SK-N-MC (cell line): Measurements from ENCODE around the gene NFATC1.
"Not testable (repeated sequence)": the region's sequence is repeated elsewhere in the genome, so short reads cannot be mapped to it uniquely, and the experiment has no call there.

Source experiments
- DNase-seq: peaks from one replicate; pipeline ENCODE4 v3.0.0-alpha.2; 2011; ENCODE audit warnings: low read depth, low spot score
- H3K27ac ChIP-seq: fragments of 200-600 bp; sonication (generic); 2 replicates; pipeline ENCODE4 v1.5.1; 2016; ENCODE audit warnings: mixed run types
- H3K36me3 ChIP-seq: fragments of 200-600 bp; sonication (generic); 2 replicates; pipeline ENCODE4 v1.6.1; 2017; ENCODE audit warnings: antibody characterized with exemption, low read length, mixed read lengths; ENCODE audit not compliant: insufficient read depth
- H3K4me3 ChIP-seq: fragments of 200-600 bp; sonication (generic); 2 replicates; pipeline ENCODE4 v1.5.1; 2016
- H3K9ac ChIP-seq: fragments of 200-600 bp; sonication (generic); 2 replicates; pipeline ENCODE4 v1.8.0; 2017; ENCODE audit warnings: mixed run types, mixed read lengths; ENCODE audit not compliant: insufficient read length
- H3K9me3 ChIP-seq: fragments of 200-600 bp; sonication (generic); 2 replicates; pipeline ENCODE4 v1.6.1; 2017; ENCODE audit warnings: low read depth, mild to moderate bottlenecking, antibody characterized with exemption, low read length, moderate library complexity, mixed read lengths
- EZH2 ChIP-seq: fragments of 200-600 bp; sonication (generic); IDR thresholded peaks from one replicate; pipeline ENCODE4 v1.6.1; 2017; ENCODE audit warnings: antibody characterized with exemption
- FOXP2 ChIP-seq: optimal IDR thresholded peaks from 2 replicates; pipeline ENCODE3; 2011; ENCODE audit warnings: mild to moderate bottlenecking, moderate library complexity; ENCODE audit not compliant: insufficient read depth; ENCODE audit errors: extremely low read length, control extremely low read depth
- POLR2AphosphoS5 ChIP-seq: IDR thresholded peaks from 2 replicates; pipeline ENCODE4 v1.6.1; 2012; ENCODE audit warnings: mild to moderate bottlenecking, low read depth, low read length, borderline replicate concordance

The NFATC1 gene

GRCh38 chr18:79480171-79481045, 84.7 kb downstream of the NFATC1 start:
- TF ChIP-seq FOXP2 (no peak), EZH2 (no peak), POLR2AphosphoS5 (no peak)
- Histone ChIP-seq H3K9me3 (no peaks in the 10 kb centered on the region), H3K9ac (no peak overlapping the region), H3K36me3 (no peaks in the 10 kb centered on the region), H3K4me3 (no peak overlapping the region), H3K27ac (no peak overlapping the region)
- DNase-seq: no peak

DNA sequence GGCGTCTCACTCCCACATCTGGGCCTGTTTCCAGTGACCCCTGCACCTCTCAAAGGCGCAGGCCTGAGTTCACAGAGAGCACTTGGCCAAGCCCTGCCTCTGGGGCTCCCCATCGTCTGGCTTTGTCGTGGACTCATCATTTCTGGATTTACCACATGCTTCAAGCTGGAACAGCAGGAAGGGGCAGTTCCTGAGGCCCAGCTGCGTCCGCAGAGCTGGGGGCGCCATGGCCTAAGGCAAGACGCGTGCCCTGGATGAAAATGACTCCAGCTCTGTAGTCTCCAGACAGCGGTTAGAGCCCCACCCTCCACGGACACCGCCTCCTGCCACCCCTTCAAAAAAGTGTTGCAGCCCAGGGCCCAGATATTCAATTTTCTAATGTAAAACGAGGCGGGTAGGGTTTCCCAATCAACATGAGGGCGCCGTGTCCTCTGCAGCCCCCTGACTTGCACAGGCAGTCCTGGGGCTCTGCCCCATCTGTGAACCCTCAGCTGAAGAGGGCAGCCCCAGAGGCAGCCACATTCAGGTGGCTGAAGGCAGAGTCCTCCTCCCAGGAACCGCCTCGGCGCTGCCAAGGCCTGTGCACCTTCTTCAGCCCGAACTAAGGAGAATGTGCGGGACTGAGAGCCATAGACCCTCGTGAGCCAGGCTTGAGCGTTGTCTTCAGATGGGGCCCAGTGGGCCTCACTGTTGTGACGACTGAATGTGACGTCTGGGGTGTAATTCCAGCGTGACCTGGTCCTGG, 85.5 kb downstream of the NFATC1 start:
- no peak overlapping the region for H3K9ac ChIP-seq
- H3K36me3 ChIP-seq: no peaks in the 10 kb centered on the region
- H3K9me3 ChIP-seq: no peaks in the 10 kb centered on the region
- no peak for DNase-seq
- H3K27ac ChIP-seq: no peak overlapping the region
- TF ChIP-seq EZH2 (no peak), FOXP2 (no peak), POLR2AphosphoS5 (no peak)
- no peak overlapping the region for H3K4me3 ChIP-seq

DNA sequence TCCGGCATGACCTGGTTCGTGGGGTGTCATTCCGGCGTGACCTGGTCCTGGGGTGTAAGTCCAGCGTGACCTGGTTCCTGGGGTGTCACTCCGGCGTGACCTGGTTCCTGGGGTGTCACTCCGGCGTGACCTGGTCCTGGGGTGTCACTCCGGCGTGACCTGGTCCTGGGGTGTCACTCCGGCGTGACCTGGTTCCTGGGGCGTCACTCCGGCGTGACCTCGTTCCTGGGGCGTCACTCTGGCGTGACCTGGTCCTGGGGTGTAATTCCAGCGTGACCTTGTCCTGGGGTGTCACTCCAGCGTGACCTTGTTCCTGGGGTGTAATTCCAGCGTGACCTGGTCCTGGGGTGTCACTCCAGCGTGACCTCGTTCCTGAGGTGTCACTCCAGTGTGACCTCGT, 87.7 kb downstream of the NFATC1 start:
- H3K4me3 ChIP-seq, H3K36me3 ChIP-seq, H3K9ac ChIP-seq, H3K9me3 ChIP-seq, DNase-seq, H3K27ac ChIP-seq: not testable (repeated sequence)

GRCh38 chr18:79483971-79484491, 88.3 kb downstream of the NFATC1 start:
- no peaks in the 10 kb centered on the region for H3K9me3 ChIP-seq
- no peaks in the 10 kb centered on the region; the same call in 1 of the 2 replicates for H3K36me3 ChIP-seq
- DNase-seq: no peak
- no peak overlapping the region; the same call in 1 of the 2 replicates for H3K4me3 ChIP-seq
- peak overlapping the region; percentile 98 for H3K27ac ChIP-seq
- no peak for TF ChIP-seq POLR2AphosphoS5
- TF ChIP-seq EZH2: no peak
- TF ChIP-seq FOXP2: no peak
- peak overlapping the region; percentile 63 for H3K9ac ChIP-seq

DNA sequence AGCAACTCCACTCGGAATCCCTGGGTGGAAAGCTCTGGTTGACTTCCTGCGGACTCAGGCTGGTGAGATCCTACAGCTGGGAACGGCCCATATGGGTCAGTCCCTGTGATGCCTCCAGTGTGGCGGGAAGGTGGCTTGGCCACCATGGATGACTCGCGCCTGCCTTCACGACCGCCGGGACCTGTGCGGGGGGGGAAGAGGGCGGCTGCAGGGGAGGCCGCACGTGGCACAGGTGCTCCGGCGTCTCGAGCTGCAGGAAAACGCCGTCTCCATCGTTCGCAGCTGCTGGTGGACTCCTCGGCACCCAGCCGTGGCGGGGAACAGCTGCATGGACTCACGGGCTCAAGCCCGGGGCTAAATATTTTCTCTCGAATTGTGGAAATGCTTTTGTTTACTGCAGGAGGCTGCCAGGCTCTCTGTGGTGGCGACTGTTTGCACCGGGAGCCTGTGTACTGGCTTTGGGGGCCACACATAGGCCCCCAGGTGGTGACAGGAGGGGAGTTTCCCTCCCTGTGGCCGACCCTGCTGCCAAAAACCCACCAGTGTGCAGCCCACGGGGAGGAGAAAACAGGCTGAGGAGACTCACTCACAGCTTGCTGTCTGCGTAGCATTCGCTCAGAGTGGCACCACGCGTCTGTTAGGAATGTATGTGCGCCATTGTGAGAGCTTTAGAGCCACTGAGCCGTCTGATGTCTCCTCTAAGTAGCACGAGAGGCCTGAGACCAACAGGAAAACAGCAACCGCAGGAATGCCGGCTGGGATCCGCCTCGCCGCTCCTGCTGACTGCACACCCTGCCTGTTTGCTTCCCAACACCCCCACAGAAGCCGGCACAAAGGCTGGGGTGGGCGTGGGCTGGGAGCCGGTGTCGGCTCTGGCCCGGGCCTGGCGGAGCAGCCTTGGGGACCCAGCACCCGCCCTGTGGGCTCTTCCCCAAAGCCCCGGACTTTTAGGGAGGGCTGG, 89.2 kb downstream of the NFATC1 start:
- Histone ChIP-seq H3K9ac (peak overlapping the region; percentile 63), H3K9me3 (no peaks in the 10 kb centered on the region), H3K27ac (peak overlapping the region; percentile 98), H3K36me3 (no peaks in the 10 kb centered on the region; the same call in 1 of the 2 replicates), H3K4me3 (peak overlapping the region; percentile 70)
- peak; percentile 98 for TF ChIP-seq FOXP2
- TF ChIP-seq EZH2: no peak
- peak; percentile 52; the same call in 1 of the 2 replicates for TF ChIP-seq POLR2AphosphoS5
- DNase-seq: peak; percentile 87

GRCh38 chr18:79485788-79486355, 90.1 kb downstream of the NFATC1 start:
- no peaks in the 10 kb centered on the region for H3K9me3 ChIP-seq
- peak overlapping the region; percentile 70 for H3K4me3 ChIP-seq
- peak overlapping the region; percentile 5 for H3K9ac ChIP-seq
- H3K36me3 ChIP-seq: no peaks in the 10 kb centered on the region; the same call in 1 of the 2 replicates
- DNase-seq: no peak
- TF ChIP-seq EZH2 (no peak), POLR2AphosphoS5 (no peak), FOXP2 (no peak)
- H3K27ac ChIP-seq: peak overlapping the region; percentile 98

GRCh38 chr18:79486356-79487182, 90.8 kb downstream of the NFATC1 start:
- peak overlapping the region; percentile 98; the same call in 1 of the 2 replicates for H3K27ac ChIP-seq
- no peak overlapping the region for H3K9ac ChIP-seq
- DNase-seq: no peak

More at GRCh38 chr18:79486356-79487182, 90.8 kb downstream of the NFATC1 start:
- no peaks in the 10 kb centered on the region for H3K9me3 ChIP-seq
- no peak overlapping the region for H3K4me3 ChIP-seq
- TF ChIP-seq POLR2AphosphoS5 (no peak), FOXP2 (no peak), EZH2 (no peak)
- no peaks in the 10 kb centered on the region; the same call in 1 of the 2 replicates for H3K36me3 ChIP-seq
